HG03045 (cell line): ENCODE measurements around the gene RHBDD1.

Experiments used
- ATAC-seq: cut with Tn5 transposase; IDR thresholded peaks from one replicate; pipeline ENCODE4 v1.9.1; 2021; ENCODE audit warnings: mild to moderate bottlenecking, moderate library complexity; ENCODE audit not compliant: unreplicated experiment

RHBDD1 gene

DNA sequence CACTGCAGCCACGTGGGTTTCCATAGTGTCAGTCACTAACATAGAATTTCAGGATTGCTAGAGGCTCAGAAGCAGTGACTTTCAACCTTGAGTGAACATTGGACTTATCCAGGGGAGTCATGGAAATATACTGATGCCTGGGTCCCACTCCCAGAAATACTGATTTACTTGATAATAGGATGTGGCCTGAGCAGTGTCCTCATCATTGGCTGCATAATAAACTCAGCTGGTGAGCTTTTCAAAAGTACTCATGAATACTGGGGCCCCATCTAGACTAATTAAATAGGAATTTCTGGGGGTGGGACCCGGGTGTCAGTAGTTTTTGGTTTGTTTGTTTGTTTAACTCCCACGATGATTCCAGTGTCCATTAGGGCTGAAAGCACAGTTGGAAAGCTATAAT lies 186.8 kb downstream of the RHBDD1 start:
- ATAC-seq: no peak

DNA sequence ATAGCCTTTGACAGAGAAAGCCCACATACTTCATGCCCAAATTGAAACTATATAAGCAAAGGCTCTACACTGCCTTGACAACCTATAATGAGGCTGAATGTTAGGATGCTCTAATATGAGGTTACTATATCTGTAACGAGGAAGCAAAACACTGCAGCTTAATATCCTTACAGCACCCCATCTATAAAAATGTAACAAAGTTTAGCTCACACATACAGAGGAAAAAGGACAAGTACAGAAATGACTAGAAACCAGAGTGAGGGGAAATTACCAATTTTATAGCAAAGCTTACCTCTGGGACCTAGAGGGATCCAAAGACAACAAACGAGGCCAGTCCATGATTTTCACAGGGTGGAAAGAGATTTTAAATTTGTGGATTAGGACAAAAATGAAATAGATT lies 189.7 kb downstream of the RHBDD1 start:
- ATAC-seq: peak; percentile 74

DNA sequence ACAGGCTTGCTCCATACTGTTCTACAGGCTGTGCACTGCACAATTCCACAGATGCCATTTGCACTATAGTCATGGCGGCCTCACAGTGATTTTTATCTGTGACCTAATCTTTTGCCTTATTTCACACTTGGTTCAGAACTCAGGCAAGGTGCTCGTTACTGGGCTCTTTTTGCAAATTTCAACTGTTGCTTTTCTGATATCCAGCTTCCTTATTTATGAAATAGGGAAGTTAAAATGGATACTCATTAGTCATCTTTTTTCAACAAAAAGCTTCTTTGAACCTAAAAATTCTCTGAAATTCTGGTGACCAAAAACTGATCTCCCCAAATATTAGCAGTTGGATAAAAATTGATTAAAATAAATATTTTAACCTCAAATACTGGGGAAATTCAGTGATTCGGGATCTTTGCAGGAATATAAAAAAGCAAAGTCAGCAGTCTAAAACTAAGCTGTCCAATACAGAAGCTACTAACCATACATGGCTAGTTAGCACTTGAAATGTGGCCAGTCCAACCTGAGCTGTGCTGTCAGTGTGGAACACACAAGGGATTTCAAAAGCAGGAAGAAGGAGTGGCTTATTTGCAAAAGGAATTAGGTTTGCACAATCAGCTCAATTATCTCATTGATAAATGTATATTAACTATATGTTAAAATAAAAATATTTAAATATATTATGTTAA lies 193.7 kb downstream of the RHBDD1 start:
- ATAC-seq: no peak

DNA sequence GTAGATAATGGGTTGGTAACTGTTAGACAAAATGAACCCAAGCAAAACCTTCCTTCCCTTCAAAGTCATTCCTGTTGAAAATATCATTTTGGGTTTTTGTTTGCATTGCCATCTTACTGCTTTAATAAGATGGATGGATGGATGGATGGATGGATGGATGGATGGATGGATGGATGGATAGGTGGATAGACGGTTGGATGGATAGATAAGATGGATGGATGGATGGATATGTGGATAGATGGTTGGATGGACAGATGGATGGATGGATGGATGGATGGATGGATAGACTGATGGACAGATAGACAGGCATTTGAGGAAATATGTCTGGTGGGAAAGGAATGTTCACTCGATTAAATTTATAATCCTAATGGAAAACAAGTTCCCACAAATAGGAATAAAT lies 194.9 kb downstream of the RHBDD1 start:
- ATAC-seq: no peak

DNA sequence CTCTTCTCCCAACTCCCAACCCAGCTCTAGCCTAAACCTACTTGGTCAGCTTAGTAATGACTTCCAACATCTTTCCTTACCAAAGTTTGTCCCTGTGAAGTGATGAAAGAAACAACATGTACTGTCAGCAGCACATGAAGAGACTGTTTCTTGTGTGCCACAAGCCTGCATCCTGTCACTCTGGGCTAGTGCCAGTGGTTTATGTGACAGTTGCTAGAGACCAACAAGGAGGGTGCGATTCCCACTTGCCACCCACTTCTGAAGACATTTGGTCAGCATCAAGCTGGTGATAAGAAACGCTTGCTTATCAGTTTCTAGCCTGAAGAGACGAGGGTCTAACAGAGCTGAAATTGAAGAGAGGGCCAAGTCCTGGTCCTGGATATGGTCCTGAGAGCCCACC lies 195.5 kb downstream of the RHBDD1 start:
- no peak for ATAC-seq

DNA sequence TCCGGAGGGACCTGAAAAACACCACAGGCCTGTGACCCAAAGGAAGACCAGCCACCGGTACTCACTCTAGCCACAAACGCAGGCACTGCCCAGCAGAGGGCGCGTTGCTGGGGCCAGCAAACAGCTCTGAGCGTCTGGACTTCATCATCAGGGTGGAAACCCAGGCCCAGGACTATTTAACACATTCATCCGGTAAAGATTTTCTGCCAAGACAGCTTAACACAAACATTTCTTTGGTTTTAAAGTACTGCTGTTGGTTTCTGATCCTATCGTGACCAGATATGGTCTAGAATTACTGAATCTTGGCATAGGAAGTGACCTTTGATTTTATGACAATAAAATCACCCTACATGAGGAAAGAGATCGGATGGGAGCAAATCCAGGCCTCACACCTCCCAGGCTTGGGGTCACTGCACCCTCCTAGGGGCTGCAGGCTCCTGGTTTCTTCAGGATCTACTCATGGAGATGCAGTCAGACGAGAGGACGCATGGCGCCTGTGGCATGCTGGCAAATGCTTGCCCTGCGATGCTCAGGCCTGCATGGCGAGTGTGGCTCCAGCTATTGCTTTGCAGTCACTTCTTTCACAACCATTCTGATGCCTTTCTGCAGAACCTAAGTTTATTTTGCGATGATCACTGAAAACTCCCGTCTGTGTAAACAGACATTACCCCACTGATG lies 197.8 kb downstream of the RHBDD1 start:
- no peak for ATAC-seq

DNA sequence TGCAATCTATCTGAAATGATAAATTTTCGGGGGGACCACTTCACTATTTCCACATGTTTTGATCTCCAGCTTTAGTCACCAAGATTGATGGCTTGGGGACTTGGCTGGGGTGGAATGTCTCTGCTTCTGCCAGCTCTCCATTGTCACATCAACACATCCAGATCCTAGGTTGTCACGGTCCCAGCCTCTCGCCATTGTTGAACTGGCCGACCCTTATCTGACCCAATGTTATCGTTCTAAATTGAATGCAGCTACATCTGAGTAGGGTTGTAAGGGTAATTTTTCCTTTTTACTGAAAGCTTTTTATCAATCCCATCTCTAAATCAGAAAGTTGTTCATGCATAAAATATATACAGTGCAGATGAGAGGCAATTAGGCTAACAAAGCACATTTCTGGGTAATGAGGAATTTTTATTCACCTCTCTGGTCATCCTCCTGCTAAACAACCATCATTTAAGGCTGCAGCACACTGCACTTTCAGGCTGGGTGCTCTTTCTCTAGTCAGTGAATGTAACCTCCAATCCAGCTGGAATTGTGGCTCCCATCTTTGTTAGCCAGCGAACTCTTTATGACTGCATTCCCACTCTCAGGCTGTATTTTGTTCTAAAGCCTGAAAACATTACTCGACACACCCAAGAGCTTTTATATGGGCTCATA lies 200.0 kb downstream of the RHBDD1 start:
- no peak for ATAC-seq

DNA sequence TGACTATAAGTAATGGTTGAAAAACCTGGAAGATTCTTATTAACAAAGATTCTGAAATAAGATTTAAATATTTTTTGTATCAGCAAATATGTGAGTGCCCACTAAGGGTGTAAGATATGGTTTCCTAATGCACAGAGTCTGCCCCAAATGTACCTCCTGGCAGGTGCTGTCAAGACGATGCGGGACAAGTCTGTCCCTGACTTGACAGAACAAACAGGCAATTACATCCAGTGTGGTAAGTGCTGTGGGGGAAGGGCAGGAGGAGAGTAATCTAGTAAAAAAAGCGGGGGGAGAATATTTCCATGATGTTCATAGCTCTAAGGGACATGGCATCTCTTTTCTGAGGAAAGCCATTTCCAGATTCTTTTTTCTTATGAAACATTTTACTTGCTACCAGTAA lies 200.7 kb downstream of the RHBDD1 start:
- ATAC-seq: no peak

DNA sequence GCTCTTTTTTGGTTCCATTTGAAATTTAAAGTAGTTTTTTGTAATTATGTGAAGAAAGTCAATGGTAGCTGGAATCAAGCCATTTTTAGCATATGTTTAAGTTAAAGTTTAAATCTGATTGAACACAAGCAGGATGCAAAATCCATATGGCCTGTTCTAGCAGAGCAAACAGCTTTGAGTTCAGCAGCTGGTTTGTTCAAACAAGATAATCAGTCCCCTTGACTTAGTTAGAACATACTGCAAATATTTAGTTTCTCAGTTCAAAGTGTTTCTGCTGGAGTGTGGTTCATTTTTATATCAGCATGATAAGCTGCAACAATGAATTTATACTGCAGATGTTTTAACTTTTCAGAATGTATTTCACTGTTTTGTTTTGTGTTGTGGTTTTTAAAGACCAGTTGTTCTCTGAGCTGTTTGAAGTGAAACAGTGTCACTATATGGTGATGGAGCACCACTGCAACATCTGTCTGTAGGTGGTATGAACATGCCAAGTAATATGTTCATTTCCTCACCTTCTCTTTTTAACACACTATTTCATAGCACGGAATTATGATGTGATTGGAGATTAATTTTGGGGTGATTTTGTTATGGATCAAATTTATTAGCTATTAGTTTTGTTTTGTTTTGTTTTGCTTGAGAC lies 202.8 kb downstream of the RHBDD1 start:
- ATAC-seq: no peak

DNA sequence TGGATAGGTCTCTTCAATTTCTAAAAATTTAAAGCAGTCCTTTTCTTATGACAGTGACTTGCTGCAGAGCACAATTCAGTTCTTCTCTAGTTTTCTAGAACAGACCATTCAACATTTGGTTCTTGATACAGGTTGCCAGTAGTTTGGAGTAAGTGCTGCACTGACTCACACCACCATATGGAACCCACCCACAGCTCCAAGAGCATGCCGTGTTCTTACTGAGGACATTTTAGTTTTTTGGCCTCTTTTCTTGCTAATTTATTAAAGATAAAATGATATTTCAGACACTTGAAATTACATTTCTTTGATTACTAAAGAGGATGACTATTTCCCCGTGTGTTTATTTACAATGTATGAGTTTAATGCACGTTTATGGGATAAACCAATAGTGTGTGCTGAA lies 208.1 kb downstream of the RHBDD1 start:
- ATAC-seq: no peak
